ENCODE measurements around the gene ELF2. TPM values are rescaled to one million over a fixed set of nuclear protein-coding genes. Genes with fewer than 3 reads are reported as not detected.
"Not testable (repeated sequence)": the region's sequence is repeated elsewhere in the genome, so short reads cannot be mapped to it uniquely, and the experiment has no call there.

The ELF2 gene
- total RNA-seq, 1 experiment from 2014 or later = 19.0 TPM

DNA sequence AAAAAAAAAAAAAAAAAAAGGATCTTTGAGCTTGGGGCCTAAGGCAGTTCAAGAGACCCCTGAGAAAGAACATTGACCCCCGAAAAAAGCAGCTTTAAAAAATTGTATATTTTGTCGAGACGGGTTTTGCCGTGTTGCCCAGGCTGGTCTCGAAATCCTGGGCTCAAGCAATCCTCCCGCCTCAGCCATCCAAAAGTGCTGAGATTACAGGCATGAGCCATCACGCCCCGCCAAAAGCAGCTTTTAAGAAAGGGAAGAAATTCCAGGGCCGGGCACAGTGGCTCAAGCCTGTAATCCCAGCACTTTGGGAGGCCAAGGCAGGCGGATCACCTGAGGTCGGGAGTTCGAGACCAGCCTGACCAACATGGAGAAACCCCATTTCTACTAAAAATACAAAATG, 155.9 kb downstream of the ELF2 start:
- not testable (repeated sequence) for H3K36me3 ChIP-seq

GRCh38 chr4:139020384-139020783, 156.6 kb downstream of the ELF2 start:
- Histone ChIP-seq H3K9me3 (no peaks in the 10 kb centered on the region), H3K36me3 (no peaks in the 10 kb centered on the region; the same call in 1 of the 2 replicates), H3K4me3 (no peak overlapping the region), H3K27me3 (no peaks in the 10 kb centered on the region)
- no peak for DNase-seq

More for the DNA sequence above, 155.9 kb downstream of the ELF2 start:
- H3K4me3 ChIP-seq, DNase-seq, H3K27me3 ChIP-seq, H3K9me3 ChIP-seq: not testable (repeated sequence)

- no peaks in the 10 kb centered on the region; the same call in 1 of the 2 replicates for H3K36me3 ChIP-seq
- no peaks in the 10 kb centered on the region for H3K27me3 ChIP-seq
- H3K9me3 ChIP-seq = no peaks in the 10 kb centered on the region
- DNase-seq = no peak
- no peak overlapping the region for H3K4me3 ChIP-seq
Observed at GRCh38 chr4:139018971-139019758, 157.9 kb downstream of the ELF2 start.

DNA sequence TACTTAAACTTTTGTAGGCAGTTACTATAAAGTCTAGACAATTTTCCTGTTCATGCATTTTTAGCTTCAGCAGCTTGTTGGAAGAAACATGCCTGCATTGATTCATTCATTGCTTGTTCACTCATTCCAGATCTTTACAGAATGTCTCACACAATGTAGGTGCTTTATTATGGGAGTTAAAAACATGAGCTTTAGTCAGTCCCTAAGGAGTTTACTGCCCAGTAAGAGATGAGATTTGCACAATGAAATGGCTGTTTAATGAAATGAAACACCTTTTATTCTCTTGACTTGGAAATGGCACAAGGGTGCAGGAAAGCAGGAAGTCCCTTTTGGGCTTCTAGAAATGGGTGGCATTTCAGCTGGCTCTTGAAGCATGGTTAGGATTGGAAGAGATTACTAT, 158.5 kb downstream of the ELF2 start:
- Histone ChIP-seq H3K36me3 (no peaks in the 10 kb centered on the region; the same call in 1 of the 2 replicates), H3K9me3 (no peaks in the 10 kb centered on the region), H3K4me3 (no peak overlapping the region), H3K27me3 (no peaks in the 10 kb centered on the region)
- DNase-seq = no peak

DNA sequence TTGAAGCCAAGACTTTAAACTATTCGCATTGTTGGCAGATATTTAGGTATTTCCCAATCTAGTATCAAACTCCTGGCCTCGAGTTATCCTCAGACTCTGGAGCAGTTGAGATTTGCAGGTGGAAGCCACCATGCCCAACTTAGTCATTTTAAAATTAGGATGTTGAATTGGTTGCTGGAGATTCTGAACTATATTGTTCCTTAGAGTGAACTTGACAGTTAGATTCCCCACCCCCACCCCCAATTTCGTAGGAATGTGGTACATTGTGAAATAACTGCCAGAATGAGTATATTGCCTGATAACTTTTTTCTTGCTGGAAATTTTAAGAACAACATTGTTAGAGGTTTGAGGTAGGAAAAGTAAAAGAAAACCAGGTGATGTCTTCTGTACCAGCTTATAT, 159.2 kb downstream of the ELF2 start:
- Histone ChIP-seq H3K4me3 (no peak overlapping the region; the same call in 1 of the 2 replicates), H3K36me3 (no peaks in the 10 kb centered on the region; the same call in 1 of the 2 replicates), H3K9me3 (no peaks in the 10 kb centered on the region), H3K27me3 (no peaks in the 10 kb centered on the region)
- no peak for DNase-seq

DNA sequence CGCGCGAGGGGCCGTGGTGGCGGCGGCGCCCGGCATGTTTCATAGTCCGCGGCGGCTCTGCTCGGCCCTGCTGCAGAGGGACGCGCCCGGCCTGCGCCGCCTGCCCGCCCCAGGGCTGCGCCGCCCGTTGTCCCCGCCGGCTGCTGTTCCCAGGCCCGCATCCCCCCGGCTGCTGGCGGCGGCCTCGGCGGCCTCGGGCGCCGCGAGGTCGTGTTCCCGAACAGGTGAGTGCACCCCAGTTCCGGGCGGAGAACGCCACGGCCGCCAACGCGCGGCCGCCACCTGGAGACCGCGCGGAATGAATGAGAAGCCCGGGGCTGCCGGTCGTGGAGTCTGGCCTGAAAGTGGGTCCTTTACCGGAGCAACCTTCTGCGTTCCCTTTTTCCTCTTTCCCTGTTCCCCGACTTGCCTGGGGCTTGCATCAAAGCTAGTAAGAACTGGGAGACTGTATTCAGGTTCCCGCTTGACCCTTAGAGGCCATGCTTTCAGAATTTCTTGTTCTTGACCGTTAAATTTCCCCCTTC, 161.0 kb downstream of the ELF2 start:
- Histone ChIP-seq H3K27me3 (no peaks in the 10 kb centered on the region), H3K9me3 (no peaks in the 10 kb centered on the region), H3K4me3 (peak overlapping the region; percentile 68), H3K36me3 (no peaks in the 10 kb centered on the region; the same call in 1 of the 2 replicates)
- no peak for DNase-seq

DNA sequence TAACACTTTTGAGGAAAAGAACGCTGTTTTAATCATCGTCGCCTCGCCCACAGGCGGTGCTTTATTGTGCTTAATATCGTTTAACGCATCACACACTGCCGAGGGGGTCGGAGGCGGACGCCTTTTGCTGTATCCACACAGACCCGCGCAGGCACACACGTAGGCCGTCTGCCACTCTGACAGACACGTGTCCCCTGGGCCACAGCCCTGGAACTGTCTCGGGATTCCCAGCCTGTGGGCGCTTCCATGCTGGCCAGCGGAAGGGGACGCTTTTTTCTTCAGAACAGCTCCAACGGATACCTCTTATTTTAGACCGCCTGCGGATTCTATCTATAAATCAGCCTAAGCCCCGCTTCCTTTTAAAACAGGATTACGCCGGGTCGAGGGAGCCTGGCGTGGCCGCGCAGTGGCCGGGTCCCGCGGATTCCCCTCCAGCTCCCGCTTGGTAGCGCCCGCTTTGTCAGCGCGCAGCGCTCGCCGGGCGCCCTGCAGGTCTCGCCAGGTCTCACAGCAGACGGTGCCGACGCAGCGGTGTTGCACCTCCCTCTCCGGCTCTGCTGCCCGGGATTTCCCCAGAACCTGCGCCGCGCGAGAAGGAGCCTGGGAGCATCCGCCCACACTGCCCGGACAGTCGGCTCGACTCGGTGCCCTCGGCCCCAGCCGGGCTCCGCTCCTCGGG, 161.6 kb downstream of the ELF2 start, which contains the start of gene NOCT:
Gene NOCT (plus strand): TSS at position 513 of the 679 bp plus-strand sequence. CDS start 201 bp downstream, outside the sequence.
- H3K27me3 ChIP-seq = no peaks in the 10 kb centered on the region
- H3K4me3 ChIP-seq = peak within 1 kb of the TSS; percentile 68
- H3K9me3 ChIP-seq = no peaks in the 10 kb centered on the region
- DNase-seq = peak; percentile 85
- no peaks in the 10 kb centered on the region; the same call in 1 of the 2 replicates for H3K36me3 ChIP-seq

GRCh38 chr4:139014371-139015268, 162.4 kb downstream of the ELF2 start:
- H3K27me3 ChIP-seq = no peaks in the 10 kb centered on the region
- DNase-seq = peak; percentile 30
- no peaks in the 10 kb centered on the region; the same call in 1 of the 2 replicates for H3K36me3 ChIP-seq
- peak overlapping the region; percentile 68 for H3K4me3 ChIP-seq
- H3K9me3 ChIP-seq = no peaks in the 10 kb centered on the region

GRCh38 chr4:139011225-139011950, 165.6 kb downstream of the ELF2 start:
- DNase-seq = no peak
- Histone ChIP-seq H3K27me3 (no peaks in the 10 kb centered on the region), H3K36me3 (no peaks in the 10 kb centered on the region)

DNA sequence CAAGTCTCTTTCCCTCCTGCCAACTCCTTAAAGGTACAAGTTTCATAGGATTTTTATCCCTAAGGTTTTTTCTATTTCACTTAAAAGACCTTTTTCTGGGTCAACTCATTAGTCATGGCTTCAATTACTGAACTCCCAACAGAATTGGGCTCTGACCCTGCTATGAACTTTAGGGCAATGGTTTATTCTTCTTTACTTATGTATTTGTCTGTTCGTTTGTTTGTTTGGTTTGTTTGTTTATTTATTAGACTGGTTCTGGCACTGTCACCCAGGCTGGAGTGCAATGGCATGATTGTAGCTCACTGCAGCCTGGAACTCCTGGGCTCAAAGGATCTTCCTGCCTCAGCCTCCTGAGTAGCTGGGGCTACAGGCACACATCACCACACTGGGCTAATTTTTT, 167.3 kb downstream of the ELF2 start:
- no peak for DNase-seq
- Histone ChIP-seq H3K36me3 (no peaks in the 10 kb centered on the region), H3K4me3 (no peak overlapping the region), H3K9me3 (no peaks in the 10 kb centered on the region), H3K27me3 (no peaks in the 10 kb centered on the region)

More at GRCh38 chr4:139011225-139011950, 165.6 kb downstream of the ELF2 start:
- Histone ChIP-seq H3K9me3 (no peaks in the 10 kb centered on the region), H3K4me3 (no peak overlapping the region)

- not testable (repeated sequence) for H3K9me3 ChIP-seq, DNase-seq, H3K27me3 ChIP-seq, H3K36me3 ChIP-seq, H3K4me3 ChIP-seq
Observed at GRCh38 chr4:139008278-139008677, 168.7 kb downstream of the ELF2 start.

DNA sequence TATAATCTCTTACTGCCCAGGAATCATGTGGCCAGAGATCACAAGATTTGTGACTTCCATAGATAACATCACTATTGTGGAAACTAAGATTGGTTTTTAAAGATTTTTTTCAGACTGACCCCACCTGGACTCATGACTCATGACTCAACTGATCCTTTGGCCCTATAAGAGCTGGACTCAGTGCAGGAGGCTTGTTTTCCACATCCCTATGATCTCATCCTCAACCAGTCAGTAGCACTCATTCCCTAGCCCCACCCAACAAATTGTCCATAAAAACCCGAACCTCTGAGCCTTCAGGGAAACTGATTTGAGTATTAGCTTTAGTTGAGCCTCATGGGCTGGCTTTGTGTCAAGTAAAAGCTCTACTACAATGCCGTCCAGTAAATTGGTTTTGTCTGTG, 169.4 kb downstream of the ELF2 start:
- H3K4me3 ChIP-seq = no peak overlapping the region
- H3K27me3 ChIP-seq = no peaks in the 10 kb centered on the region
- DNase-seq = no peak
- H3K36me3 ChIP-seq = no peaks in the 10 kb centered on the region
- H3K9me3 ChIP-seq = no peaks in the 10 kb centered on the region

Other genes with a start within 250 kb of the ELF2 start
- gene NOCT, start 161.4 kb downstream of the ELF2 start, total RNA-seq (2014; rRNA removed; shearing (Covaris generic); ENCODE audit: low replicate concordance) = 3.8 and 11.9 TPM in 2 replicates
- gene MGARP, start 103.0 kb upstream of the ELF2 start, total RNA-seq (2014; rRNA removed; shearing (Covaris generic); ENCODE audit: low replicate concordance) = 105 and 125 TPM in 2 replicates
- gene NAA15, start 124.3 kb upstream of the ELF2 start, total RNA-seq (2014; rRNA removed; shearing (Covaris generic); ENCODE audit: low replicate concordance) = 16.6 and 30.7 TPM in 2 replicates
- gene NDUFC1, start 125.3 kb upstream of the ELF2 start, total RNA-seq (2014; rRNA removed; shearing (Covaris generic); ENCODE audit: low replicate concordance) = 90.1 and 98.2 TPM in 2 replicates